HEK293 (cell line): ENCODE measurements around the gene GAL.

ENCODE experiments used
- CTCF ChIP-seq: fragments of 450-650 bp; formaldehyde crosslinking; IDR thresholded peaks from 2 replicates; pipeline ENCODE4 v1.5.1; 2016; ENCODE audit warnings: missing biosample characterization, missing genetic modification characterization
- GFI1B ChIP-seq: fragments of 450-650 bp; formaldehyde crosslinking; IDR thresholded peaks from 2 replicates; pipeline ENCODE4 v1.5.1; 2016; ENCODE audit warnings: missing biosample characterization, missing genetic modification characterization
- KLF16 ChIP-seq: fragments of 450-650 bp; formaldehyde crosslinking; IDR thresholded peaks from 2 replicates; pipeline ENCODE4 v1.5.1; 2017; ENCODE audit warnings: missing biosample characterization, missing genetic modification characterization
- ZBTB1 ChIP-seq: fragments of 450-650 bp; formaldehyde crosslinking; IDR thresholded peaks from 2 replicates; pipeline ENCODE4 v1.5.1; 2016; ENCODE audit warnings: missing biosample characterization, missing genetic modification characterization
- ZBTB6 ChIP-seq: fragments of 450-650 bp; formaldehyde crosslinking; IDR thresholded peaks from 2 replicates; pipeline ENCODE4 v1.5.1; 2017; ENCODE audit warnings: missing biosample characterization, missing genetic modification characterization
- ZNF19 ChIP-seq: fragments of 450-650 bp; formaldehyde crosslinking; IDR thresholded peaks from 2 replicates; pipeline ENCODE4; 2016; ENCODE audit warnings: missing biosample characterization, missing genetic modification characterization, low read depth
- ZNF555 ChIP-seq: fragments of 450-650 bp; formaldehyde crosslinking; conservative IDR thresholded peaks from 2 replicates; pipeline ENCODE4 v1.5.1; 2017; ENCODE audit warnings: missing biosample characterization, mild to moderate bottlenecking, missing genetic modification characterization, inconsistent platforms
- ZNF626 ChIP-seq: fragments of 450-650 bp; sonication (Bioruptor Pico); formaldehyde crosslinking; IDR thresholded peaks from 2 replicates; pipeline ENCODE4 v1.5.1; 2018; ENCODE audit warnings: missing biosample characterization, missing genetic modification characterization, inconsistent platforms
- ZNF639 ChIP-seq: fragments of 450-650 bp; formaldehyde crosslinking; IDR thresholded peaks from 2 replicates; pipeline ENCODE4 v1.5.1; 2016; ENCODE audit warnings: missing biosample characterization, missing genetic modification characterization
- ZNF660 ChIP-seq: fragments of 450-650 bp; IDR thresholded peaks from 2 replicates; pipeline ENCODE4 v1.5.1; 2018; ENCODE audit warnings: missing biosample characterization, mild to moderate bottlenecking, missing genetic modification characterization
- ZNF670 ChIP-seq: fragments of 450-650 bp; formaldehyde crosslinking; IDR thresholded peaks from 2 replicates; pipeline ENCODE4 v1.5.1; 2016; ENCODE audit warnings: missing biosample characterization, missing genetic modification characterization, low read depth
- ZNF776 ChIP-seq: fragments of 450-650 bp; formaldehyde crosslinking; IDR thresholded peaks from 2 replicates; pipeline ENCODE4 v1.5.0; 2017; ENCODE audit warnings: missing biosample characterization, missing genetic modification characterization, borderline replicate concordance

- TF ChIP-seq ZNF19 (tag by site-specific recombination), result no peak
- no peak for TF ChIP-seq CTCF (tag by site-specific recombination)
- TF ChIP-seq ZBTB1, result no peak
- no peak for TF ChIP-seq ZNF670 (tag by site-specific recombination)
- TF ChIP-seq ZNF639 (tag by site-specific recombination), result no peak
- TF ChIP-seq ZNF626, result no peak
- TF ChIP-seq ZBTB6 (tag by site-specific recombination), result no peak
- TF ChIP-seq KLF16 (tag by site-specific recombination), result no peak
- no peak for TF ChIP-seq ZNF660
- no peak for TF ChIP-seq ZNF555 (tag by site-specific recombination)
- TF ChIP-seq ZNF776 (tag by site-specific recombination), result no peak
- no peak for TF ChIP-seq GFI1B (tag by site-specific recombination)
These were observed 29.4 kb upstream of the GAL start for GRCh38 chr11:68654978-68655377.
